OCI-LY7 (cell line): ENCODE data around the gene EDN1.

Source experiments
- EZH2phosphoT487 ChIP-seq: fragments of 200-600 bp; sonication (generic); IDR thresholded peaks from 2 replicates; pipeline ENCODE4 v1.6.1; 2018; ENCODE audit warnings: low read depth, borderline replicate concordance, mild to moderate bottlenecking, mixed run types, antibody characterized with exemption, low read length, moderate library complexity, mixed read lengths
- TF ChIP-seq, protein P1 (sequence below): fragments of 200-600 bp; sonication (generic); conservative IDR thresholded peaks from 2 replicates; pipeline ENCODE4 v1.5.1; 2014; ENCODE audit warnings: mild to moderate bottlenecking, antibody characterized with exemption, low read length, moderate library complexity, mixed read lengths

DNA sequence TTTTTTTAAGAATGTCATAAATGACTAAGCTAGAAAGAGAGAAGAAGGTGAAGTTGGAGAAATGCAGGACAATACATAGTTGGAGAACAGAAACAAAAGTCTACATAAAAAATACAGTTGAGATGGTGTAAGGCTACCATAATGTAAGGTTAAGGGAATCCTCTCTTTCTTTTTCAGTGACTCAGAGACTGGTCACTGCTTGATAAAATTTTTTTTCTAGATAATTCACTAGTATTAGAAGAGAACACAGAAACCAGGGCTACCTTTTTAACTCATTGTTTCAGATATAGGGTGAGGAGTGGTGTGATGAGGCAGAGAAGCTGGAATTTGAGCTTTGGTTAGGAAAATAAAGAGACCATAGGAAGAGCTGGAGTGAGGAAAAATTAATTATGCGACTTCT lies 18.2 kb upstream of the EDN1 start:
- TF ChIP-seq, protein P1, sequence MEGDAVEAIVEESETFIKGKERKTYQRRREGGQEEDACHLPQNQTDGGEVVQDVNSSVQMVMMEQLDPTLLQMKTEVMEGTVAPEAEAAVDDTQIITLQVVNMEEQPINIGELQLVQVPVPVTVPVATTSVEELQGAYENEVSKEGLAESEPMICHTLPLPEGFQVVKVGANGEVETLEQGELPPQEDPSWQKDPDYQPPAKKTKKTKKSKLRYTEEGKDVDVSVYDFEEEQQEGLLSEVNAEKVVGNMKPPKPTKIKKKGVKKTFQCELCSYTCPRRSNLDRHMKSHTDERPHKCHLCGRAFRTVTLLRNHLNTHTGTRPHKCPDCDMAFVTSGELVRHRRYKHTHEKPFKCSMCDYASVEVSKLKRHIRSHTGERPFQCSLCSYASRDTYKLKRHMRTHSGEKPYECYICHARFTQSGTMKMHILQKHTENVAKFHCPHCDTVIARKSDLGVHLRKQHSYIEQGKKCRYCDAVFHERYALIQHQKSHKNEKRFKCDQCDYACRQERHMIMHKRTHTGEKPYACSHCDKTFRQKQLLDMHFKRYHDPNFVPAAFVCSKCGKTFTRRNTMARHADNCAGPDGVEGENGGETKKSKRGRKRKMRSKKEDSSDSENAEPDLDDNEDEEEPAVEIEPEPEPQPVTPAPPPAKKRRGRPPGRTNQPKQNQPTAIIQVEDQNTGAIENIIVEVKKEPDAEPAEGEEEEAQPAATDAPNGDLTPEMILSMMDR = no peak
- no peak for TF ChIP-seq EZH2phosphoT487
